Mononuclear cell (primary cell): ENCODE data around the gene ONECUT3. TPM values are rescaled to one million over a fixed set of nuclear protein-coding genes. Genes with fewer than 3 reads are reported as not detected.
"Not testable (repeated sequence)": the region's sequence is repeated elsewhere in the genome, so short reads cannot be mapped to it uniquely, and the experiment has no call there.

Experiments
- H3K27me3 ChIP-seq: 2 replicates; pipeline ENCODE4 v1.6.0; 2011; ENCODE audit warnings: low read length, control low read depth; ENCODE audit not compliant: insufficient read depth
- H3K4me1 ChIP-seq: 2 replicates; pipeline ENCODE4 v1.5.1; 2011; ENCODE audit warnings: mild to moderate bottlenecking, low read length, control low read depth; ENCODE audit not compliant: insufficient read depth
- H3K4me3 ChIP-seq: 2 replicates; pipeline ENCODE4 v1.5.1; 2011; ENCODE audit warnings: mild to moderate bottlenecking, low read length, moderate library complexity
- H3K9me3 ChIP-seq: 2 replicates; pipeline ENCODE4 v1.5.1; 2011; ENCODE audit warnings: low read depth, mild to moderate bottlenecking, control low read depth, low read length
- total RNA-seq: library from RNA; depleted of rRNA; stranded (reverse); fragments of >200 nt; gene quantifications from one replicate; pipeline ENCODE4 v1.2.3, GENCODE V29; 2012

The ONECUT3 gene
- total RNA-seq: not detected

DNA sequence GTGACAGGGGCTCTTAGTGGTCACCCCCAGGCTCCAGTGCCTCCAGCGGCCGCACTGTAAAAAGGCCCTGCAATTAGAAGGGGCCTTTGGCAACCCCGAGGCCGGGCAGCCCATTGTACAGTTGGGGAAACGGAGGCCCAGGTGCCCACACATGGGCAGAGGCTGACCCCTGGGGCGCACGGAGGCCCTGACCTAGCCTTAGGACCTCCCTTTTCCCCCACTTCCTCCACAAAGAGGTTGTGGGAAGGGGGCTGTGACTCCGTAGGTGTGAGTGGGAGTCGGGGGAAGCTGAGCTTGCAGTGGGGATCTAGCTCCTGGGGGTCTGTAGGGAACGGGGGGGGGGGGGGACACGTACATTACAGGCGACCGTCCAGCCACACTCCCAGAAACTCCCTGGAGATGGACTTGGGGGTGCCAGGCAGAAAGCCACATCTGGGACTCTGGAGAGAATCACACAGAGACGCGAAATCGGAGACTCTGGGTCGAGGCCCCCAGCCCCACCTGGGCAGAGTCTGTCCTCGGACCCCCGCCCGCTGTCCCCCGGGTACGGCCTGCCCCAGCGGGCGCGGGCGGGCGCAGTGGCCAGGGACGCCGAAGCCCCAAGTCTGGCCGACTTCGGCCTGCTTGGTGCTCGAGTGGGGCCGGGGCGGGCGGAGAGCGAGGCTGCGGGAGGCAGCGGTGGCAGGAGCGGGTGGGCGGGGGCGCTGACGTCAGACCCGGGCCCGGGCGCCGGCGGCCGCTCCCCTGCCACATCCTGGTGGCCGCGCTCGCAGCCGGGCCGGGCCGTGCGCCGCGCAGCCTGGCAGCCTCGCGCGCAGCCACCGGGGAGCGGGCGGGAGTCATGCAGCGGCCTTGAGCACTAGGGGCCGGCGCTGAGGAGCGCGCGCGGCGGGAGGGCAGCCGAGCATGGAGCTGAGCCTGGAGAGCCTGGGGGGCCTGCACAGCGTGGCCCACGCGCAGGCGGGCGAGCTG is at the start of gene ONECUT3:
TSS of gene ONECUT3 (plus strand) at position 750 of the 972 bp plus-strand sequence. CDS start at position 907, 157 bp downstream.
- peaks cover 30% of the 10 kb centered on the region for H3K4me1 ChIP-seq
- H3K4me3 ChIP-seq: no peak within 1 kb of the TSS
- no peaks in the 10 kb centered on the region for H3K9me3 ChIP-seq
- peaks cover 78% of the 10 kb centered on the region for H3K27me3 ChIP-seq

DNA sequence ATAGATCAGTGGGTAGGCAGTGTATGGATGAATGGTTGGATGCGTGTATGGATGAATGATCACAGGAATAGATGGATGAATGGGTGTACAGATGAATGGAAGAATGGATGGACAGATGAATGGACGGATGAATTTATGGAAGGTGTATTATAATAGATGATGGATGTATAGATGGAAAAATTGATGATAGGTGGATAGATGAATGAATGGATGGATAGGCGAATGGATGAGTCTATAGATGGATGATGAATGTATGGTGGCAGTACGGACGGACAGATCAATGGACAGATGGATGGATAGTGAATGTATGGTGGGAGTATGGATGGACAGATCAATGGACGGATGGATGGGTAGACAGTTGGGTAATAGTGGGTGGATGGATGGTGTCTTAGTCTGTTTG is 49.0 kb upstream of the ONECUT3 start:
- Histone ChIP-seq H3K4me1 (no peaks in the 10 kb centered on the region), H3K4me3 (no peak overlapping the region), H3K9me3 (no peaks in the 10 kb centered on the region), H3K27me3 (peaks cover 11% of the 10 kb centered on the region)

DNA sequence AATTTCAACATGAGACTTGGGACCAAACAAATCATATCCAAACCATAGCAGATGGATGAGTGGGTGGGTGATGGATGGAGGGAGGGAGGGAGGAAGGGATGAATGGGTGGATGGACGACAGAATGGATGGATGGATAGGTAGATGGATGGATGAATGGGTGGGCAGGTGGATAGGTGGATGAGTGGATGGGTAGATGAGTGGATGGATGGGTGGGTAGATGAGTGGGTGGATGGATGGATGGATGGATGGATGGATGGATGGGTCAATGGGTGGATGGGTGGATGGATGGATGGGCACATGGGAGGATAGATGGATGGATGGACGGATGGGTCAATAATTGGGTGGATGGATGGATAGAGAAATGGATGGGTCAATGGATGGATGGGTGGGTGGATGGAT is 47.9 kb upstream of the ONECUT3 start:
- Histone ChIP-seq H3K4me3 (no peak overlapping the region), H3K27me3 (peaks cover 11% of the 10 kb centered on the region), H3K9me3 (no peaks in the 10 kb centered on the region), H3K4me1 (no peaks in the 10 kb centered on the region)

DNA sequence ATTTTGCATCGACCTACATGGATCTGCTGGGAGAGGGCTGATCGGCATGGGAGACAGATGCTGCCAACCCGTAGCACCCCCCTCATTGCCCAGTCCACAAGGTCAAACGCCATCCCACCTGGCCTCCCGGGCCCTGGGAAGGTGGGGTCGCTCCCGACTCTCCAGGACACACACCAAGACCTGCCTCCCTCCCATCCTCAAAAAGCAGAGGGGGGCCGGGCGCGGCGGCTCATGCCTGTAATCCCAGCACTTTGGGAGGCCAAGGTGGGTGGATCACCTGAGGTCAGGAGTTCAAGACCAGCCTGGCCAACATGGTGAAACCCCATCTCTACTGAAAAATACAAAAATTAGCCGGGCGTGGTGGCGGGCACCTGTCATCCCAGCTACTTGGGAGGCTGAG is 46.7 kb upstream of the ONECUT3 start:
- H3K9me3 ChIP-seq, H3K27me3 ChIP-seq, H3K4me3 ChIP-seq, H3K4me1 ChIP-seq: not testable (repeated sequence)

DNA sequence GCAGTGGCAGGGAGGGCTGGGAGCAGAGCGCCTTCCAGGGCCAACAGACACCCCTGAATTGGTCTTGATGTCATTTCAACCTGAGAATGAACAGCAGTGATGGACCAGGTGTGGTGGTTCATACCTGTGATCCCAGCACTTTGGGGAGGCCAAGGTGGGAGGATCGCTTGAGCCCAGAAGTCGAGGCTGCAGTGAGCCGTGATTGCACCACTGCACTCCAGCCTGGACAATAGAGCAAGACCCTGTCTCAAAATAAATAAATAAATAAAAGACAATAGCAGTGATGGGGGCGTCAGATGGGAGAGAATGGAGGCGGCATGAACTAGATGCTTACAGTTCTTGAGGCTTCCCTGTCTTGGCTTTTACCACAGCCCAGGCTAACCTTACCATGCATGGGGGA is 46.1 kb upstream of the ONECUT3 start:
- Histone ChIP-seq H3K4me3 (no peak overlapping the region), H3K27me3 (no peaks in the 10 kb centered on the region), H3K9me3 (no peaks in the 10 kb centered on the region), H3K4me1 (no peaks in the 10 kb centered on the region)

DNA sequence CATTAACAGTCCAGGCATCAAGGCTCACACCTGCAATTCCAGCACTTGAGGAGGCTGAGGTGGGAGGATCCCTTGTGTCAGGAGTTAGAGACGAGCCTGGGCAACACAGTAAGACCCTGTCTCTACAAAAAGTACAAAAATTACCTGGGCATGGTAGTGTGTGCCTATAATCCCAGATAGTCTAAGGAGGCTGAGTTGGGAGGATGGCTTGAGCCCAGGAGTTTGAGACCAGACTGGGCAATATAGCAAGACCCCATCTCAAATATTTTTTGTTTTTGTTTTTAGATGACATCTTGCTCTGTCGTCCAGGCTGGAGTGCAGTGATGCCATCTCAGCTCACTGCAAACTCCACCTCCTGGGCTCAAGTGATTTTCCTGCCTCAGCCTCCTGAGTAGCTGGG is 40.1 kb upstream of the ONECUT3 start:
- Histone ChIP-seq H3K9me3 (no peaks in the 10 kb centered on the region), H3K27me3 (no peaks in the 10 kb centered on the region), H3K4me1 (no peaks in the 10 kb centered on the region), H3K4me3 (no peak overlapping the region)

DNA sequence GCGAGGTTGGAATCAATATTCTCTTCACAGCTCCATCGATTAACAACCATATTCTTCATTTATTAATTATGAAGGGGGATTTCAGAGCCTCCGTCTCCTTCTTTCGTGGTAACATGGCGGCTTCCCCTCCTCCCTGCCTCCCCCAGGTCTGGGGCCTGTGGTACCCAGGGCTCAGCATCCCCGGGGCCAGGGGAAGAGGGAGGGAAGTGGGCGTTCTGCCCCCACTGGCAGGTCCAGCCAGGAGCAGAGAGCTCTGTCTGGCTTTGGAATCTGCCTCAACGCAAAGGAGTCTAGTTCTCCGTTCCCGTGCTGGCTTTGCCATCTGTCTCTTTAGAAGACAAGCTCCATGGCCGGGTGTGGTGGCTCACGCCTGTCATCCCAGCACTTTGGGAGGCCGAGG is 37.8 kb upstream of the ONECUT3 start:
- H3K4me1 ChIP-seq: no peaks in the 10 kb centered on the region
- no peaks in the 10 kb centered on the region for H3K9me3 ChIP-seq
- H3K27me3 ChIP-seq: peaks cover 8% of the 10 kb centered on the region
- H3K4me3 ChIP-seq: no peak overlapping the region

DNA sequence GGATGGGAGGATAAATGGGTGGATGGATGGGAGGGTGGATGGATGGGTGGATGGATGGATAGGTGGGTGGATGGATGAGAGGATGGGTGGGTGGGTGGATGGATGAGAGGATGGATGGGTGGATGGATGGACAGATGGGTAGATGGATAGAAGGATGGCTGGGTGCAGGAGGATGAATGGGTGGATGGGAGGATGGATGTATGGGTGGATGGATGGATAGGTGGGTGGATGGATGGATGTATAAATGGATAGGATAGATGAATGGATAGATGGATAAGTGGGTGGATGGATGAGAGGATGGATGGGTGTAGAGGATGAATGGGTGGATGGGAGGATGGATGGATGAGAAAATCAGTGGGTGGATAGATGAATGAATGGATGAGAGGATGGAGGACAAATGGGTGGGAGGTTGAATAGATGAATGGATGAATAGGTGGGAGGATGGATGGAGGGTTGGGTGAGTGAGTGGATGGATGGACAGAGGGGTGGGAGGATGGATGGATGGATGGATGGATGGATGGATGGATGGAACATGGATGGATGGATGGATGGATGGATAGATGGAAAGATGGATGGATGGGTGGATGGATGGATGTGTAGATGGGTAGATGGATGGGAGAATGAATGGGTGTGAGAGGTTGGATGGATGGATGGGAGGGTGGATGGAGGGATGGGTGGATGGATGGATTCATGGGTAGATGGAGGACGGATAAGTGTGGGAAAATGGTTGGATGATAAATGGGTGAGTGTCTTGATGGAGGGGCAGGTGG is 35.9 kb upstream of the ONECUT3 start:
- H3K4me3 ChIP-seq: no peak overlapping the region
- no peaks in the 10 kb centered on the region for H3K9me3 ChIP-seq
- H3K4me1 ChIP-seq: no peaks in the 10 kb centered on the region
- H3K27me3 ChIP-seq: peaks cover 8% of the 10 kb centered on the region

DNA sequence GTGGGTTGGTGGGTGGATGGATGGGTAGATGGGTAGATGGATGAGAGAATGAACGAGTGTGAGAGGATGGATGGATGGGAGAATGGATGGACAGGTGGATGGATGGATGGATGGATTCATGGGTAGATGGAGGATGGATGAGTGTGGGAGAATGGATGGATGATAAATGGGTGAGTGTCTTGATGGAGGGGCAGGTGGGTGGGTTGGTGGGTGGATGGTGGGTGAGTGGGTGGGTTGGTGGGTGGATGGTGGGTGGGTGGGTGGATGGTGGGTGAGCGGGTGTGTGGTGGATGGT is 35.4 kb upstream of the ONECUT3 start:
- Histone ChIP-seq H3K4me1 (no peaks in the 10 kb centered on the region), H3K9me3 (no peaks in the 10 kb centered on the region), H3K4me3 (no peak overlapping the region), H3K27me3 (peaks cover 8% of the 10 kb centered on the region)

DNA sequence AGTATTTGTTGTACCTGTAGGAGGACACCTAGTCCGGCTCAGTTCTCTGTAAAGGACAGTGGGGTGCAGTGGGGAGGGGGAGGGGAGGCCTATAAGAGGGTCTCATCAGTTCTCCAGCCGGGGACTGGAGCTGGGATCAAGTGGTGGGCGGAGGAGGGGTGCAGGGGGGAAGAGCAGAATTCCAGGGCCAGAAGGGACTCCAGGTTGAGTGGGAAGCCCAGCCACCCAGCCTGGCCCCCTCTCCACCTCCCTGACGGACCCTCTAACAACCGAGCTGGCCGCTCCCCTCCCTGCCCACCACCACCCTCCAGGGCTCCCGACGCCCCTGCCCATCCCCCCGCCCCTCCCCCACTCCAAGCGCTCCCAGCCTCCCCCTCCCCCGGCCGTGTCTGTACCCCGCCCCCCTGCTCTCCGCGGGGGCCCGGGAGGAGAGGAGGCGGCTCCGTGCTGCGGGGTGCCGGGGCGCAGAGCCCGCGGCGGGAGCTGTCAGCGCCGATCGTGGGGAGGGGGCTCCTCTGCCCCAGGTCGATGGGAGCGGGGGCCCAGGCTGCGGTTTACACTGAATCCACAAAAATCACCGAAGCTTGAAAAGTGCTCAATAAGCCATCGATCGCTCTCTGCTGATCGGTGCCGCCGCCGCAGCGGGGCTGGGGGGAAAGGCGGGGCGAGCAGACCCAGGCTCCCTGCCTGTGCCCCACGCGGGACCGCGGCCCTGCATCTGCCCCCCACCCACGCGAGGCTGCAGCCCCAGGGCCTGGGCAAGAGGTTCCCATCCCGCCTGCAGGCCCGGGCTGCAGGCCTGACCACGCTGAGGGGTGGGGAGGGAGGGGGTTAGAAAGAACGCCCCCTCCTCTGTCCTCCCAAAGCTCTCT is 34.6 kb upstream of the ONECUT3 start:
- Histone ChIP-seq H3K4me3 (no peak overlapping the region), H3K9me3 (no peaks in the 10 kb centered on the region), H3K4me1 (no peaks in the 10 kb centered on the region), H3K27me3 (peaks cover 8% of the 10 kb centered on the region)

DNA sequence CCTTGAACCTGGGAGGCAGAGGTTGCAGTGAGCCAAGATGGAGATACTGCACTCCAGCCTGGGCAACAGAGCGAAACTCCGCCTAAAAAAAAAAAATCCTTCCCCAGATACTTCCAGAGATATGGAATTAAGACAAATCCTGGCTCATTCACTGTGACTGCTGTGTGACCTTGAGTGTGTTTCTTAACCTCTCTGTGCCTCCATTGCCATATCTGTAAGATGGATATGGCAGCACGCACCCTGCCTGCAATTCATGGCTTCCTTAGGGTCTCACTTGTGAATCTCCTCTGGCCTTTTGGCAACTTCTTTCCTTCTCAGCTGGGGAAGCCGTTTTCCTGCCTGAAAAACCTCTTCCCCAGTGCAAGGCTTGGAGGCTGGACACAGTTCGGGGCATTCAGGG is 33.8 kb upstream of the ONECUT3 start:
- Histone ChIP-seq H3K9me3 (no peaks in the 10 kb centered on the region), H3K27me3 (peaks cover 8% of the 10 kb centered on the region), H3K4me1 (no peaks in the 10 kb centered on the region), H3K4me3 (no peak overlapping the region)

DNA sequence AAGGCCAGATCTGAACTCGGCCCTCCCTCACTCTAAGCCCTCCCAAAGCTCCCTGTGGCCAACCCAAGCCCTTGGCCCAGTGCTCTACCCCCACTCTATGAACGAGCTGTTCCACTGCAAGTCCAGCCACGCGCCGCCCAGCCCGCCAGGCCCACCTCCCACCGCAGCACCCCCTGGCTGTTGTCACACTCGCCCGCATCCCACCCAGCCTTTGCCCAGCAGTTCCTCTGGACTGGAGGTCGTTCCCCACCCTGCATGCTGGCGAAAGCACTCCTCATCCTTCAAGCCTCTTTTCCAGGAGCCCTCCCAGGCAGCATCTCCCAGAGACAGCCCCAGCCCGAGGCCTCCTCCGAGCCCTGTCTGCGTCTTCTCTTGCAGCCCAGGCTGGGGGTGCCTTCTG is 33.1 kb upstream of the ONECUT3 start:
- Histone ChIP-seq H3K27me3 (peaks cover 12% of the 10 kb centered on the region), H3K9me3 (no peaks in the 10 kb centered on the region), H3K4me3 (no peak overlapping the region), H3K4me1 (no peaks in the 10 kb centered on the region)

DNA sequence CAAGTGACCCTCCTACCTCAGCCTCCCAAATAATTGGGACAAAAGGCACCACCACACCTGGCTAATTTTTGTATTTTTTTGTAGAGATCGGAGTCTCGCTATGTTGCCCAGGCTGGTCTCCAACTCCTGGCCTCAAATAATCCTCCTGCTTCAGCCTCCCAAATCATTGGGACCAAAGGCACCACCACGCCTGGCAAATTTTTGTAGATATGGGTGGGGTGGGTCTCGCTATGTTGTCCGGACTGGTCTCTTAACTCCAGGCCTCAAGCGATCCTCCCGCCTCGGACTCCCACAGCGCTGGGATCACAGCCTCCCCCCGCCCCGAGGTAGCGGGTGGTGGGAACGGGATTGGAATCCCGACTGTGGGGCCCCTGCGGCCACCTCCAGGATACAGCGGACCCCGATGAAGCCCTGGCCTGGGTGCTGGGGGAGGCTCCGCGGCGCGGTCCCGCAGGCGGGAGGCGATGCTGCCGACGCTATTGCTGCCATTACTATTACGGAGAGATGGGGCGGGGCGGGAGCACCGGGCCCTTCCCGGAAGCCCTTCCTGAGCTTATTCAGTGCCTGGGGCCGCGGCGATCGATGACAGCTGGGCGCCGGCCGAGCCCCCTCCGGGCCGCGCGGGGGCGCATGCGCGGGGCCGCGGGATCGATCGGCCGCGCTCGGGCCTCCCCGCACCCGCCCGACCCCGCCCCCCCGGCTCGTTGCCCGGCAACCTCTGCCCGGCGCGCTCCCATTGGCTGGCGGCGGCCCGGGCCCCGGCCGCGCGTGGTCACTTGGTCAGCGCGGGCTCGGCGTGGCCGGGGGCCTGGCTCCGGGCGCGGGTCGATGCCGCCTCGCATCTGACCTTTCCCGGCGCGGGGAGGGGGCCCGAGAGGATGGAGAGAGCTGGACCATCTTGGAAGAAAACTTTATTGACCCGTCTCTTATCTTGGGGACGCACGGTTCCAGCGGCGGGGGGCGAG is 27.9 kb upstream of the ONECUT3 start:
- H3K4me3 ChIP-seq: no peak overlapping the region
- H3K27me3 ChIP-seq: peaks cover 24% of the 10 kb centered on the region
- no peaks in the 10 kb centered on the region for H3K4me1 ChIP-seq
- H3K9me3 ChIP-seq: no peaks in the 10 kb centered on the region
